IPS-18c (cell line): ENCODE measurements around the gene MANBA.

Experiments
- H3K4me3 ChIP-seq: 2 replicates; pipeline ENCODE4 v1.7.0; 2013; ENCODE audit warnings: low read depth, mild to moderate bottlenecking, low read length, moderate library complexity; ENCODE audit not compliant: insufficient read depth
- H3K9me3 ChIP-seq: one replicate; pipeline ENCODE4 v1.6.1; 2013; ENCODE audit warnings: mild to moderate bottlenecking, low read length, moderate library complexity; ENCODE audit not compliant: control insufficient read depth, insufficient read depth

The MANBA gene

GRCh38 chr4:102707150-102707549, 53.6 kb downstream of the MANBA start:
- no peaks in the 10 kb centered on the region for H3K9me3 ChIP-seq
- no peak overlapping the region for H3K4me3 ChIP-seq

- no peaks in the 10 kb centered on the region for H3K9me3 ChIP-seq
- H3K4me3 ChIP-seq: no peak overlapping the region
Measured at GRCh38 chr4:102705391-102705935, 55.3 kb downstream of the MANBA start.

- Histone ChIP-seq H3K4me3 (no peak overlapping the region), H3K9me3 (no peaks in the 10 kb centered on the region)
Measured at GRCh38 chr4:102696758-102697157, 64.0 kb downstream of the MANBA start.

GRCh38 chr4:102694791-102695190, 66.0 kb downstream of the MANBA start:
- Histone ChIP-seq H3K9me3 (no peaks in the 10 kb centered on the region), H3K4me3 (no peak overlapping the region)

GRCh38 chr4:102693861-102694260, 66.9 kb downstream of the MANBA start:
- Histone ChIP-seq H3K4me3 (no peak overlapping the region), H3K9me3 (no peaks in the 10 kb centered on the region)

- Histone ChIP-seq H3K9me3 (no peaks in the 10 kb centered on the region), H3K4me3 (no peak overlapping the region)
Measured at GRCh38 chr4:102693262-102693850, 67.4 kb downstream of the MANBA start.

GRCh38 chr4:102692474-102692873, 68.3 kb downstream of the MANBA start:
- Histone ChIP-seq H3K9me3 (no peaks in the 10 kb centered on the region), H3K4me3 (no peak overlapping the region)

GRCh38 chr4:102687982-102688433, 72.8 kb downstream of the MANBA start:
- no peaks in the 10 kb centered on the region for H3K9me3 ChIP-seq
- no peak overlapping the region for H3K4me3 ChIP-seq

- H3K4me3 ChIP-seq: no peak overlapping the region
- H3K9me3 ChIP-seq: no peaks in the 10 kb centered on the region
Measured at GRCh38 chr4:102687373-102687981, 73.3 kb downstream of the MANBA start.

- Histone ChIP-seq H3K9me3 (no peaks in the 10 kb centered on the region), H3K4me3 (no peak overlapping the region)
Measured at GRCh38 chr4:102685768-102686167, 75.0 kb downstream of the MANBA start.

- Histone ChIP-seq H3K9me3 (no peaks in the 10 kb centered on the region), H3K4me3 (no peak overlapping the region)
Measured at GRCh38 chr4:102684610-102685052, 76.1 kb downstream of the MANBA start.

GRCh38 chr4:102683881-102684609, 76.7 kb downstream of the MANBA start:
- H3K4me3 ChIP-seq: no peak overlapping the region
- no peaks in the 10 kb centered on the region for H3K9me3 ChIP-seq

GRCh38 chr4:102678695-102679335, 82.0 kb downstream of the MANBA start:
- H3K9me3 ChIP-seq: no peaks in the 10 kb centered on the region
- H3K4me3 ChIP-seq: no peak overlapping the region

GRCh38 chr4:102678107-102678506, 82.7 kb downstream of the MANBA start:
- Histone ChIP-seq H3K9me3 (no peaks in the 10 kb centered on the region), H3K4me3 (no peak overlapping the region)

- Histone ChIP-seq H3K4me3 (no peak overlapping the region), H3K9me3 (no peaks in the 10 kb centered on the region)
Measured at GRCh38 chr4:102675141-102675540, 85.6 kb downstream of the MANBA start.

GRCh38 chr4:102667001-102667400, 93.8 kb downstream of the MANBA start:
- H3K9me3 ChIP-seq: no peaks in the 10 kb centered on the region
- H3K4me3 ChIP-seq: no peak overlapping the region

- Histone ChIP-seq H3K9me3 (no peaks in the 10 kb centered on the region), H3K4me3 (no peak overlapping the region)
Measured at GRCh38 chr4:102665527-102665926, 95.2 kb downstream of the MANBA start.

GRCh38 chr4:102663073-102663472, 97.7 kb downstream of the MANBA start:
- no peak overlapping the region for H3K4me3 ChIP-seq
- no peaks in the 10 kb centered on the region for H3K9me3 ChIP-seq
